Caco-2 (cell line): ENCODE data around the gene LCOR. TPM values are rescaled to one million over a fixed set of nuclear protein-coding genes. Genes with fewer than 3 reads are reported as not detected.

ENCODE experiments used
- BruUV-seq: library from RNA; stranded (reverse); fragments of 400-500 nt; replicated peaks from 2 replicates; lab custom pipeline; 2021; lab: Mats Ljungman, UMichigan
- CTCF ChIA-PET: fragments of 300-600 bp; sonication (Branson Sonifier 250); formaldehyde crosslinking; loops from one replicate; lab custom pipeline; 2022; ENCODE audit warnings: antibody characterized with exemption; lab: Charles Lee
- POLR2A ChIA-PET: fragments of 300-600 bp; sonication (Branson Sonifier 250); formaldehyde crosslinking; loops from one replicate; lab custom pipeline; 2022; ENCODE audit warnings: antibody characterized with exemption; lab: Charles Lee
- DNase-seq, 2 experiments: peaks; one replicate each; pipeline versions ENCODE4 v3.0.0 to v3.0.0-alpha.2; 2020 to 2022
- H3K27me3 ChIP-seq: replicated peaks from 2 replicates; pipeline ENCODE4 v1.6.0; 2011; ENCODE audit warnings: low read length; ENCODE audit not compliant: control insufficient read depth, insufficient read depth
- H3K36me3 ChIP-seq: 2 replicates; pipeline ENCODE4 v1.5.1; 2011; ENCODE audit warnings: low read length; ENCODE audit not compliant: control insufficient read depth, insufficient read depth
- H3K4me1 ChIP-seq: fragments of 250-450 bp; sonication (Bioruptor Pico); 2 replicates; pipeline ENCODE4 v1.5.1; 2020; ENCODE audit warnings: mild to moderate bottlenecking
- H3K4me3 ChIP-seq: 2 replicates; pipeline ENCODE4 v1.5.1; 2011; ENCODE audit warnings: low read depth, mild to moderate bottlenecking, control low read depth, low read length
- H3K9me3 ChIP-seq: fragments of 250-450 bp; sonication (Bioruptor Pico); 2 replicates; pipeline ENCODE4 v1.5.1; 2020; ENCODE audit warnings: mild to moderate bottlenecking, moderate library complexity
- H3K27ac Mint-ChIP-seq: one replicate; pipeline ENCODE4 v1.8.0; 2022; ENCODE audit warnings: mixed read lengths; ENCODE audit not compliant: unreplicated experiment
- H3K27me3 Mint-ChIP-seq: one replicate; pipeline ENCODE4 v1.8.0; 2022; ENCODE audit warnings: mixed read lengths; ENCODE audit not compliant: insufficient read depth, unreplicated experiment
- H3K36me3 Mint-ChIP-seq: one replicate; pipeline ENCODE4 v1.8.0; 2022; ENCODE audit warnings: mild to moderate bottlenecking, mixed read lengths; ENCODE audit not compliant: insufficient read depth, unreplicated experiment
- H3K4me1 Mint-ChIP-seq: one replicate; pipeline ENCODE4 v1.8.0; 2022; ENCODE audit warnings: low read depth, mixed read lengths; ENCODE audit not compliant: unreplicated experiment
- H3K4me3 Mint-ChIP-seq: one replicate; pipeline ENCODE4 v1.8.0; 2022; ENCODE audit warnings: mild to moderate bottlenecking, moderate library complexity, mixed read lengths; ENCODE audit not compliant: unreplicated experiment
- H3K9me3 Mint-ChIP-seq: one replicate; pipeline ENCODE4 v1.8.0; 2022; ENCODE audit warnings: mixed read lengths; ENCODE audit not compliant: unreplicated experiment
- CTCF ChIP-seq, 2 experiments: fragments of 200-600 bp in 1 of 2; IDR thresholded peaks; 1 replicate in 1 of 2; 2 replicates in 1 of 2; pipeline versions ENCODE4 v1.5.1 to v1.8.0; 2011 to 2022; ENCODE audit warnings: antibody characterized with exemption in 1 of 2, control low read depth in 1 of 2, inconsistent platforms in 1 of 2, low read depth in 1 of 2, low read length in 1 of 2, mild to moderate bottlenecking in 1 of 2, moderate library complexity in 1 of 2; ENCODE audit not compliant: insufficient read depth in 1 of 2, severe bottlenecking in 1 of 2, unreplicated experiment in 1 of 2
- intact Hi-C: fragments of 100-400 bp; cut with micrococcal nuclease; formaldehyde crosslinking; loops from one replicate; pipeline ENCODE4 v1.10.0; 2022; ENCODE audit not compliant: unreplicated experiment
- microRNA-seq: library from miRNA; unstranded; fragments of <30 nt; microRNA quantifications from one replicate; pipeline ENCODE4 v1.2.0, GENCODE V29; 2022
- total RNA-seq: library from RNA; stranded (reverse); gene quantifications from 2 replicates; pipeline ENCODE4 v1.2.3, GENCODE V29; 2022

LCOR gene
- total RNA-seq, 1 experiment from 2014 or later, result 51.8 TPM

- Histone ChIP-seq H3K4me3 (no peak overlapping the region), H3K36me3 (no peaks in the 10 kb centered on the region), H3K4me1 (peaks cover 2% of the 10 kb centered on the region; the same call in 1 of the 2 replicates), H3K27me3 (no peaks in the 10 kb centered on the region; the same call in 1 of the 2 replicates), H3K9me3 (no peaks in the 10 kb centered on the region)
- CTCF ChIA-PET, result interaction anchor here (0.6 kb wide), 2 partner anchors 40 to 168 kb away, joined by 4 read pairs; no protein-coding TSS in a partner anchor
- intact Hi-C loops, result no loop called here
- no peak for TF ChIP-seq CTCF (IDR thresholded peaks at IDR 0.05; ENCODE audit: insufficient read depth in 1 of 2, low read depth in 1 of 2, low read length in 1 of 2, severe bottlenecking in 1 of 2, unreplicated experiment in 1 of 2)
- Mint-ChIP-seq H3K27ac (no peak overlapping the region), H3K9me3 (no peaks in the 10 kb centered on the region), H3K36me3 (no peaks in the 10 kb centered on the region), H3K27me3 (no peaks in the 10 kb centered on the region), H3K4me3 (no peak overlapping the region), H3K4me1 (no peaks in the 10 kb centered on the region)
- POLR2A ChIA-PET, result no interaction called here
- BruUV-seq, result no TSS peak
- no peak for DNase-seq
Observed at GRCh38 chr10:97042081-97042480, 210.0 kb downstream of the LCOR start.

GRCh38 chr10:97042716-97043562 lies 210.8 kb downstream of the LCOR start:
- CTCF ChIA-PET, result no interaction called here
- Mint-ChIP-seq H3K36me3 (no peaks in the 10 kb centered on the region), H3K9me3 (no peaks in the 10 kb centered on the region), H3K27me3 (no peaks in the 10 kb centered on the region), H3K4me3 (no peak overlapping the region), H3K27ac (no peak overlapping the region), H3K4me1 (no peaks in the 10 kb centered on the region)
- POLR2A ChIA-PET, result no interaction called here
- Histone ChIP-seq H3K4me1 (no peaks in the 10 kb centered on the region), H3K36me3 (no peaks in the 10 kb centered on the region), H3K4me3 (no peak overlapping the region), H3K27me3 (no peaks in the 10 kb centered on the region; the same call in 1 of the 2 replicates), H3K9me3 (no peaks in the 10 kb centered on the region)
- intact Hi-C loops, result no loop called here
- BruUV-seq, result no TSS peak
- no peak for DNase-seq
- no peak for TF ChIP-seq CTCF (IDR thresholded peaks at IDR 0.05; ENCODE audit: insufficient read depth in 1 of 2, low read depth in 1 of 2, low read length in 1 of 2, severe bottlenecking in 1 of 2, unreplicated experiment in 1 of 2)

GRCh38 chr10:97043563-97043855 lies 211.4 kb downstream of the LCOR start:
- BruUV-seq, result no TSS peak

More at GRCh38 chr10:97043563-97043855, 211.4 kb downstream of the LCOR start:
- Mint-ChIP-seq H3K4me3 (no peak overlapping the region), H3K27ac (no peak overlapping the region), H3K9me3 (no peaks in the 10 kb centered on the region), H3K27me3 (peaks cover 1% of the 10 kb centered on the region), H3K36me3 (no peaks in the 10 kb centered on the region), H3K4me1 (no peaks in the 10 kb centered on the region)
- DNase-seq, result no peak
- Histone ChIP-seq H3K4me3 (no peak overlapping the region), H3K27me3 (no peaks in the 10 kb centered on the region; the same call in 1 of the 2 replicates), H3K9me3 (no peaks in the 10 kb centered on the region), H3K4me1 (no peaks in the 10 kb centered on the region), H3K36me3 (no peaks in the 10 kb centered on the region)
- CTCF ChIA-PET, result no interaction called here
- intact Hi-C loops, result no loop called here
- POLR2A ChIA-PET, result no interaction called here
- no peak for TF ChIP-seq CTCF (IDR thresholded peaks at IDR 0.05; ENCODE audit: insufficient read depth in 1 of 2, low read depth in 1 of 2, low read length in 1 of 2, severe bottlenecking in 1 of 2, unreplicated experiment in 1 of 2)

Small RNAs within 50 kb of the gene (microRNA-seq; reads per million reads assigned to microRNA genes)
- gene MIR607, result 0.74 reads per million

Other genes with a start within 250 kb of the LCOR start
- 176 and 184 TPM in 2 replicates for gene TM9SF3, start 245.3 kb upstream of the LCOR start, total RNA-seq
- gene PIK3AP1, start 111.8 kb upstream of the LCOR start, total RNA-seq, result 1.6 and 2.4 TPM in 2 replicates